NCI-H146 (cell line): ENCODE data around the gene BMAL1.

Source experiments
- DNase-seq: peaks from one replicate; lab custom pipeline; 2025; lab: John Stamatoyannopoulos, UW

The BMAL1 gene

DNA sequence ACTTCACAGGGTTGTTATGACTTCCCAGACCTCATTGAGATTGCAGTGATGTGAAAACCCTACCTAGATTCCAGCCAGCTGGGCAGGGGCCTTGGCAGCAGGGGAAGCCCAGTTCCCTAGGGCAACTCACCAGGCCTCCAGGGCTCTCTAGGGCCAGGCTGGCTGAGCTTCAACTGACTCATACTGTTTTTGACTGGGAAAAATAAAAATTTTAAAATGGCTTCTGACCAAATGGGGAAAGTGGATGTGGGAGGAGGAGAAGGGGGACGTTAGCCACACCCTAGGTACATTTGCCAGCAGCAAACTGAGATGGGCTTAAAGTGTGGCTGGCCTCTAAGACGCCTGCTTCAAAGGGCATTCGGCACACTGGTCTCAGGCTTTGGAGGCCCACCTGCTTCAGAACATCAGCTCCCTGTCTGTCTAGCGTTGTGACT lies 39.0 kb downstream of the BMAL1 start:
- DNase-seq: no peak

DNA sequence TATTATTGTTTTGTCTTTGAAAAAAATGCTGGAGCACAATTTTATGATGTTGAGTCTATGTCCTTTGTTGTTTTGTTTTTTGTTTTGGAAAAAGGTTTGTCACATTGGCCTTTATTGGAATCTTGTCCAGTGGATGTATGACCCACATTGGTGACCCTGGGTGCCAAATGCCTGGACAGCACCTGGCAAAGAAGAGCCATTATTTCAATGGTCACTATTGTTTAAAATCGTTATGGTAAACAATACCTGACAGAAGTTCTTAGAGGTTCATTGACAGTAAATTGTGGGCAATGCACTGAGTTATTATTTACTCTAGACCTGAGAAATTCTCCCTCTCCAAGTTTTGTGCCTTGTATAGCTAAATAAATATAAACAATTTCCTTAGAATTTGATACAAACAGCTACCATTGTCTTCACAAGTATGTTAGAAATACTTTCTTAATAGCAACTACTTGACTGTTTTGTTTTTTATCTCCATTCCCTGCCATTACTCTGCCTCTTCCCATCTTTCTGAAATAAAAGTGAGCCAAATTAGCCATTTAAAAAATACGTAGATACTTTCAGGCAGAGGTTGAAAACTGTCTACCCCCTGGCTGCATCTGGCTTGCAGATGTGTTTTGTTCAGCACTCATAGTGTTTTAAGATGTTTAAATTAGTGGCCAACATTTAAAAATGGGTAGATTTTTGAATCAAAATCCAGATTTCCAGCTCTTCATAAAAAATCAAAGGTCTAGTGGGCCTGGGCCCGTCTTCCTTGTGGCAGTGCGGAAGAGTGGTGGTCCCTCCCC lies 39.9 kb downstream of the BMAL1 start:
- DNase-seq: peak; percentile 6

DNA sequence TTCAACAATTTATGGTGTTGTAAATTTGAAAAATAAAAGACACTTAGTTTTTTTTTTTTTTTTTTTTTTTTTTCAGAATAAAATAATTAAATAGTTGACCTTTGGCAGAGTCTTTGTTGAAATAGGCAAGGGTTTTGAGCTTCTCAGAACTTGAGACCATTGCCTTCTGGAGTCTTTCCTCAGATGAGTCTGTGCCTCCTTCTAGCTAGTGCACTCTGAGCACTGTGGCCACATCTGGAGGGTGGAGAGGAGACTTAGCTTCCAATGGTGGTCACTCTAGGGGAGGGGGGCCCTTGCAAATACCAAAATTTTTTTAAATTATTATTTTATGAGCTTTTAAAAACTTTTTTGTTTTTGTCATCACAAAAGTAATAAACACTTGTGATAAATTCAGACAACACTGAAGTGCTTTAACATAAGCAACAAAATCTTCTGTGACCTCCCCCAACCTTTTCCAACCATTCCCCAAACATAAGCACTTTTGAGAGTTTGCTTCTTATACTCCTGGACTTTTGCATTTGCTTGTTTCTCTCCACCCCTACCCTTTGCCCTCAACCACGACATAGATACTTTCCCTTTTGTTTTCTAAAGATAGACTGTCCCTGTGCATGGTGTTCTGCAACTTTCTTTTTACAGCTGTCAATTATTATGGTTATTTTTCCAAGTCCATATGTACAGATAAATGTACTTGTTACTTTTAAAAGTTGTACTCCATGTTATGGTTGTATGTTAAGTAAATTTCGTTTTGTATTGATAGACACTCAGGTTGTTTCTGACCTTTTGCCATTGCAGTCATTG lies 41.1 kb downstream of the BMAL1 start:
- DNase-seq: no peak

DNA sequence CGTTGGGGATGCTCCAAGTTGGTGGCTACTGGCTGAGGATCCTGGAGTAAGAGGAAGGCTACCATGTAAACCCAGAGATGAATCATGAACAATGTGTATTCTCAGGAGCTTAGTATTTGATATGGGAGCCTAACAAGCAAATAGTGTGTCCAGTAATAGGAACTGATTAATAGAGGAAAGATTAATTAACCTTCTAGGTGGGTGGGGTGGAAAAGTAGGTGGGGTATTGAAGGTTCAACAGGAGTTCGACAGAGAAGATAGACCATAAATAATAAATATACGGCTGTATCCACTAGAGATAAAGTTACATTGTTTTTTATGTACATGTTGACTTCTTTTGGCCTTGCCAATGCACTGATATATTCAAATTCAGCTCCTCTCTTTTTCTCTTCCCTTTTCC lies 43.1 kb downstream of the BMAL1 start:
- DNase-seq: no peak

DNA sequence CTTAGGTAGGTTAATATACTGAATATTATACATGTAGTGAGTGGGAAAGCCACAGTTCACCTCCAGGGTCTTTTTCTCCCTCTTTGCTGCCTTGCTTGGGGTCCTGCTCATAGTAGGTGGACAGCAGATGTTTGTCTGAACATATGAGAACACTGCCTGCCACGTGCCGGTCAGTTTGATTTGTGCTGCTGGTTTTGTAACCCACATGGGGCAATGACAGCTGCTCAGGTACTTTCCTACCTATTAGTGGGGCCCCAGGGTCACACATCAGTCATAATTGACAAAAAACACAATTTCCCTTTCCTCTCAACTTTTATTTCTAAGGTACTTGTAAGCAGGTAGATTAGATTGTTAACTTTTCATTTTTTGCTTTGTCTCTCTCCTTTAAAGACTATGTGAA lies 43.8 kb downstream of the BMAL1 start:
- DNase-seq: no peak

DNA sequence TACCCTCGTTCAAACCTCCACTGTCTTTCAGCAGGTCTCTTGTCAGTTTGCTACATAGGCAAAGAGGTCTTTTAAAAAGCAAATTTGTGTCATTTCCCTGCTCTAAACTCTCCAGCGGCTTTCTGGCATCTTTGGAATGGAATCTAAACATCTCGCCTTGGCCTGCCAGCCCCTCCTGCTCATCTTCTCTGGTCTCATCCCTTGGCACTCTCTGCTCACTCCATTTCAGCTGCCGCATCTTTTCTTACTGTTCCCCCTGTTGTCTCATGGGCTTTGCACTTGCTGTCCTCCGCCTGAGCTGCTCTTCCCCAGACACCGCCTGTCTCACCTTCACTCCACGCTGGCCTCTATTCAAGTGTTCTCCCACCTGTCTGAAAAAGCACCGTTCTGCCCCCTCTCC lies 46.6 kb downstream of the BMAL1 start:
- DNase-seq: no peak

DNA sequence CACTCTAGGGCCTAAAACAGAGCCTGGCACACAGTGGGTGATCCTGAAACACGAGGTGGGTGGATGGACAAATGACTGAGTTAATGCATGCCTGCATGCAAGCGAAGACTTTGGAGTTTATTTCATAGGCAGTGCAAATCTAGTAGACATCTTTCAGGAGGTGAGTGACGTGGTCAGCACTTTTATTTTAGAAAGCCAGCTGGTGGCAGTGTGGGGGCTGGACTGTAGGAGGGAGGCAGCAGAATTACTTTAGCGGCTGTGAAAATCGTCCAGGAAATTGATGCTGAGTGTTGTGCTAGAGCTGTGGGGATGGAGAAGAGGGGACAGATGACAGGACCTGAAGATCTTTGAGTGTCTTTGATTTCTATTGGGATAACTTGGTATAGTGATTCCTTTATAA lies 47.1 kb downstream of the BMAL1 start:
- no peak for DNase-seq

DNA sequence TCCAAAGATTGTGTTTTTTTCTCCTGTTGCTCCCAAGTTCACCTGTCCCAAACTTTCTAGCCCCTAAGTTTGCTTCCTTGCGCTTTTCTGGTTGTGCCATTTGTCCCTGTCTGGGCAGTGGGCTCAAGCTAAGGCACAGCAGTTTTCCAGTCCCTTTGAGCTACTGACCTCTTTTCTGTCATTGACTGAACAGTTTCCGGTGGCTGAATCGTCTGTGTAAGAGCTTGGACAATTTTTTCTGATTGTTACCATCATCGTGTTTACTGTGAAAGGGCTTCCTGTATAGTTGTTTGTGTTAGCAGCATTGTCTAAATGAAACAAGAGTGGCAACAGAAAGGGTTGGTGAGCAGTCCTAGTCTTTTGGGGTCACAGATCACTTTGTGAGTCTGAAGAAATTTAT lies 49.8 kb downstream of the BMAL1 start:
- no peak for DNase-seq

DNA sequence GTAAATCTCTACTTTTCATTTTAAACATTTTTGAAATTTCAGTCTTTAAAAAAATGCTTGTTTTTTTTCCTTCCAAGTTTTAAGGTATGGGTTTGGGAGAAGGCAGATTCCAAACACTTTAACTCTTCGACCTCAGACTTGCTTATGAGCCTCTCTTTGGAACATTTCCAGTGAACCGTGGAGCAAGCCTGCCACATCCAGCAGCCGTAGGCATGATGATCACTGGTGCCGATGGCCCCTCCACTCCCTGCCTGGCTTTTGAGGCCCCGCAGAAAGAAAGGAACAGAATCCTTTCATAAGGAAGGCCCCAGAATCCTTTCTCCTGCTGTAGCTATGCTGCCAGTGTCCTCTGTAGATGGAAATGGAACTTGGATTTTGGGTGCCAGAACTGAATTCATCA lies 50.7 kb downstream of the BMAL1 start:
- no peak for DNase-seq

DNA sequence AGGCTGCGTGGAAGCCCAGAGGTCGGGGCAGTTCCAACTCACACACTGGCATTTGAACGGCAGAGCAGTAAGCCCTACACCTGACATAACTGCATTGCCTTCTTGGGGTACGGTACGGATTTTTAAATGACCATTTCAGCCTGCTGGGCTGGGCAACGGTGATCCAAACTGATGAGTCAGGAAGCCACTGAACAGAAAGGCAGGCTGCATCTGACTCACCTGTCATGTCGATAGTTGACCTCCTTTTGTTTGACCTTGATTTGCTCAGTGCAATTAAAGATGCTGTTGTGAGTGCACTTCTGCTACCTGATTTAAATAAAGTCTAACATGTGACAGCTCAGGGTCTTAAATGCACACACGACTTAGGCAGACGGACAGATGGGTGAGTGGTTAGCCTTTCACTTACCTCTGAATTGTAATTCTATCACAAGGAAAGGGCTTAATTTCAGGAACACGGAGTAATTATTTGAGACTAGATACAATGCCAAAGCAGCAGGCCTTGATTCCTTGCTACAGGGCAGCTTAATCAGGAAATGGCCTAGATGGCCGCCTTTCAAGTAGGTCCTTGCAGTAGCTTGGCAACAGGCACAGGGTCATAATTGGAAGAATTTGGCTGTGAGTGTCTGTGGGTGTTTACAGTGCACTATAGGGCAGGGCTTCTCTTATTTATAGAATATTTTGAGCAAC lies 52.2 kb downstream of the BMAL1 start:
- peak; percentile 56 for DNase-seq

DNA sequence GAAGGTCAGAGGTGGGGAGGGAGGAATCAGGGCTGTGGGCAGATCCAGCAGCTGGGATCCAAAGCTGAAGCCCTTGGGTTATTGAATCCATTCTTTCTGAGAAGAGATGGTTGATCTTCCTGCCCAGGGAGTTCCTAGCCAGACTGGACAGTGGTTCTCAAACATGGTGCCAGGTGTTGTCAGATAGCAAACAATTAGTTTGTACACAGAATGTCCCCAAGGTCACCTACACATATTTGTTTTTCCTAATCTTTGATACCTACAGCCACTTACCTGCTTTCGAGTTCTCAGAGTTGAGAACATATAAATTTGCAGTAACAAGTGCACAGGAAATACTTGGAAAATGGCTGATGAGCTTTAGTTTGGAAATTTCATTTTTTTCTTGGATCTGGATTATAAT lies 54.5 kb downstream of the BMAL1 start:
- DNase-seq: no peak

DNA sequence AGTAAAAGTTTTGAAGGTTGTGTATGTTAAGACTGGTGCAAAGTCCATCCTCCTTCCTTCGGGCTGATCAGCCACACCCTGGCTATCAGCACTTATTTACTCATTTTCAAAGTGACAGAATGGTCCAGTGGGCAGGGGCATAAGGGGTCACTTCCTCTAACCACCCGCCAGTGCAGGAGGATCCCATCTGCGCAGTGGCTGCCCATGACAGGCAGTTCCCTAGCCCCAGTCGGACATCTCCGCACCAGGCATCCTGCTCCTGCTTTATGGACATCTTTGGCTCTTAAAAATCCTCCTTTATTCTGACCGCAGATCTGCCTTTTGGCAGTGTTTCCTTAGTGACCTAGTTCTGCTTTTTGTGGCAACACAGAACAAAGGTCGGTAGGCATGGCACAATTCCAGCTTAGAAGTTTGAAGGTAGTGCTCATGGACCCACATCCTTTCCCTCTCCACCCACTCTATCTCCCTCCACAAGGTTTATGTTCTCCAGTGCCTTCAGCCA lies 55.9 kb downstream of the BMAL1 start:
- no peak for DNase-seq

DNA sequence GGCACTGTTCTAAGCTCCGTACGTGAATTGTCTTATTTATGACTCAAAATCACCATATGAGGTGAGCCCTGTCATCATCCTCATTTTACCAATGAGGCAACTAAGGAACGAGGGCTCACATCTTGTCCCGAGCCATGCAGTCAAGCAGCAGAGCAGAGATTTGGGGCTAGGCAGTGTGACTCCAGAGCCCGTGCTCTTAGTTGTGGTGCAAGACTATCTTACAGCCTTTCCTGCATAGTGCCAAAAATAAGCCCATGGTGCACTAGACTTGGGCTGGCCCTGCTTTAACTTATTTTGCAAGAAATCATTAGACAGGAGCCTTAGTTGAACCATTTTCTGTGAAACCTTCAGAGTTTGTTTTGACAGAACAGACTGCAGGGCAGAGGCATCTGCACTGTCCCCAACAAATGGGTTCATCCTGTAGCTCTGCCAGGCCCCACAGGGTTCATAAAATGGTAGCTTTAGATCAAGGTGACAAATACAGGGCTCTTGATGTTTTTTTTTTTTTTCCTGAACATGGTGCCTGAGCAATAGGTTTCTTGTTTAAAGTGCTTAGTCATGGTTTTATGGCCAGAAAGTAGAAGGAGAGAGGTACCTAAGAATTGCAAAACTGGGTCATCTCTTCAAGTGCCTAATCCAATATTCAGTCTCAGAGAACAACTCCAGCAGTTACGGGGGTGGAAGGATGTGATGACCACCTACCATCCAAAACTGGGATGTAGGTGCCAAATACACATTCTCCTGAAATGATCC lies 56.6 kb downstream of the BMAL1 start:
- no peak for DNase-seq

DNA sequence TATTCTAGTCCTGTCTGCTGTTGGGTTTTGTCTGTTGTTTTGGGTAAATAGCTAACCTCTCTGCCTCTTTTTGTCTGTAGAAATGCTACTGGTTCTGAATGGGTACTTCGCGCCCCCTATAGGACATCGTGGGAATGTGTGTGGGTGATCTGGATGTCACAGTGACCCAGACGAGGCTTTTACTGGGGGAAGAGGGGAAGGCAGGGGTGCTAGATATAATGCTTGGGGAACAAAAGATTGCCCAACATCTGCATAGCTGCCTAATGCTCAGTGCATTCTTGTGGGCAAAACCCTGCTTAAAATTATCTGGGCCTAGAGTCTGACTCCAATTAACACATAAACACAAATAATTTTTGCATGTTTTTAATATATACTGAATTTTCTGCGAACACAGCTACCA lies 57.7 kb downstream of the BMAL1 start:
- peak; percentile 38 for DNase-seq

DNA sequence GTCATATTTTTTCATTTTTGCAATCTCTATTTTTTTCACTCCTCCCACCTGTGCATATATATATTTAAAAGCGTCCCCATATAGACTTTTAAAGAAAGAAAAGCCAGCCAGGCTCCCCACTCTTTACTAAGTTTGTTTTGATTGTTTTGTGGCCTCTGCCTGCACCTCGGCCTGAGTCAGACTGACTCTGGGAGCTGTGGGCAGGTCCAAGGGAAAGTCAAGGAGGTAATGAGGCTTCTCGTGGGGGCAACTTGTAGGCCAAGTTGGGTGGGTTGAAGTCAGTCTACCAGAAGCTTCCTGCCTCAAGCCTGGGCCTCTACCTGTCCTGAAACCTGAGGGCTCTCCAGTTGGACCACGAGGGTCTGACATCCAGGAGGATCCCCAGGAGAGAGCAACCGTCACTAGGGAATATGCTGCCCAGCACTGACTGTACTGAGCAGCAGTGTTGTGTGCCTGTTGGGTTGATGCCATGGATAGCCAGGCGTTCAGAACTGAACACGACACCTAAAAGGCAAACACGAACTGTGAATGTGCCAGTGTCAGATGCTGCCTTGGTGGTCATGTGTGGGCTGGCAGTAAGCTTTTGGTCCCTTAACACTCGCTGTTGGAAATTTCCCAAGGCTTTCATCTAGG lies 58.8 kb downstream of the BMAL1 start:
- DNase-seq: no peak

DNA sequence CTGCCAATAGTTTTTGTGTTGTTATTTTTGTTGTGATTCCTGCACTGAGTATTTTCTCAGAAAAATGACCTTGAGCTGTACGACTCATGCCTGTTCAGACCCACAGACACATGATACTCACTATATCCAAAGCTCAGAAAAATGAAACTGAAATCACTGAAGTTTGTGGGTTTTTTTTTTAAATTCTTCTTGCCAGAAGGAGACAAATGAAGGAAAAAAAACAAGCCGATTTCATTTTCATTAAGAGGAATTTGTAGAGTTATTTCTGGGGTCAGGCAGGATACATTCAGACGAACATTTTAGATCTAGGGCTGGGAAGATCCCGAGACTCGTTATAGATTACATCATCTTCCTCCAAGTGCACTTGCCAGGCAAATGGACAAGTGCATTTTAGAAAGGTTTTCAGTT lies 60.4 kb downstream of the BMAL1 start:
- no peak for DNase-seq

DNA sequence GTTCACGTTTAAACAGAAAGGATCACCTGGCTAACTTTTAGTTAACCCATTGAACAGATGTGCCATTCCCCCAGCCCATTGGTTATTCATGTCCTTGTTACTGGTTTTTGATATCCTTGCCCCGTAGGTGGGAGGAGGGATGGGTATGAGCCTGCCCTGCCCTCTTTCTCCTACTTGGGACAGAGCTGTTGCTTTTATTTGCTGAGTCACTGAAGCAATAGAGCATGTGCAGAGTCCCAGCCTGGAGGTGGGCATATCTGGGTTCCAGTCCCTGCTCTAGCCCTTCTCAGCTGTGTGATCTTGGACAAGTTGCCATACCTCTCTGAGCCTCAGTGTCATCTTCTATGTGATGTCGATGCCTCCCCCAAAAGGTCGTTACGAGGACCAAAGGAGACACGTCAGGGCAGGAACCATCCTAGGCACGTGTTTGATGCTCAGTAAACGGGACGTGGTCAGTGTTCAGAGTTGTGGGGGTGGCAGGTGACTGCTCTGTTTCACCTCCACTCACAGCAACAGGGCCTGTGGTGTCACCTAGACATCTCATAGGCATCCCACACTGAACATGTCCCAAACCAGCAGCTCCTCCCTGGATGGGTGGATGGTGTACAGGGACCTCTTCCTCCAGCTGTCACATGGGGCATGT lies 61.0 kb downstream of the BMAL1 start:
- DNase-seq: no peak

DNA sequence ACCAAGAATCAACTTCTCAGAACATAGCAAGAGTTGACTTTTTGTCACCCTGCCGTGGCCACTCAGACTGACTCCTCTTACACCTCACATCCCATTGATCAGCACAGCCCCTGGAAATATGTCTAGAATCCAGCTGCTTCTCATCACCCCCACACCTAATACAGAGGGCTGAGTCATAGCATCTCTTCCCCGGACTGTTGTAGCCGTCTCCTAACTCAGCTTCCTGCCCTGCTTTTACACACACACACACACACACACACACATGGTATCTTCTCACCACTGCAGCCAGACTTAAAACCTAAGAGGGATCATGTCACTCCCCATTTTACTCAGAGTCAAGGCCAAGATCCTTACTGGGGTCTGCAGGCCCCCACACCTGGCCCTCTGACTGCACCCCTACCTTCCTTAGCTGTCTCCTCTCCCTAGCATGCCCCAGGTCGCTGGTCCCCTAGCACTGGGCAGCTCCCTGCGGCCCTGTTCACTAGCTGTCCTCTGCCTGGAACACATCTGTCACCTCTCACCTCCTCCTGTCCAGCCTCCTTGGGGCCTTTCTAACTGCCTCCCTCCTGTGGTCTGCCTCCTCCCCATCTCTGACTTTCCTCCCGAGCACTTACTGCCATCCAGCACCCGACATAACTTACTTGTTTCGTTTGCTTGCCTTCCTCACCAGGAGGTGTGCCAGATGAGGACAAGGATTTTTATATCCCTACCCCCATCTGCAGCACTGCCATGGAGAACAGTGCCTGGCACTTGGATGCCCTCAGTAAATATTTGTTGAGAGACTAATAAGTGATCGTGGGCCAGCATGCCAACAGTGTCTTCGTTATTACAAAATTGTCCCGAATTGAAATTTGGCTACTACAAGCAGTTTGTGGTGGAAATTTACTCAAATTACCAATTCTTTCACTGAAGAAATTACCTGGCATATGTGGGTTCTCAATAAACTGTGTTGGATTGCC lies 61.9 kb downstream of the BMAL1 start:
- no peak for DNase-seq

DNA sequence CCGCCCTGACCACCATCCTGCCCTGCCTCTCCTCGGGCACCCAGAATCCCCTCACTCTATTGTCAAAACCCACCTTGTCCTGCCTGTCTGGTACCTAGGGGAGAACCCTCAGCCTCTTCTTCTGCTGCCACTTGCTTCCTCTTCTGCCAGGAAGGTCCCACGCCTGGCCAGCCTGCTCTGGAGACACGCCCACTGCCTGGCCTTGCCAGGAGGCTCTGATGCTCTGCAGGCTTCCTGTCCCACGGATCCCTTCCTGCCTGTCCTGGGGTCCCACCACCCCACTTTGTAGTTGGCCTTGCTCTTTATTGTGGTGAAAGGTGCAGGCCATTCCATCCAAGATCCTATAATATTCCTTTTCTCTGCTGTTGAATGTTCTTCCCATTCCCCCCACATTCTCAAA lies 63.4 kb downstream of the BMAL1 start:
- DNase-seq: no peak

DNA sequence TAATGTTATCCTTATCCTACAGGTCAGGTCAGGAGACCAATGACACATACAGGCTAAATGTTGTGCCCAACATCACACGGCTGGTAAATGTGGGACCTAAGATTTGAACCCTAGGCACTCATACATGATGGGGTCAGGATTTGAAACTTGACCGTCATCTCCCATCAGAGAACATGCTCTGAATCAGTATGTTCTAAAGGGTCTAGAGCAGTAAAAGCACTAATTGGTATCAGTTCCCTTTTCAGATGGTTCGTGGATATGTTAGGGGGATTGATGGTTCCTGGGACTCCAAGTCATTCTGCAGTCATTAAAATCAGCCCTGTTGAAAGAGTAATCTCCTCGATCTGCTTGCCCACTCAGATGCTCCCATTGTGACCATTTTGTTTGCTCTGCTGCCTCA lies 65.5 kb downstream of the BMAL1 start:
- DNase-seq: no peak
